ENCODE results near the gene RNU1-2.
"Not testable (repeated sequence)": the region's sequence is repeated elsewhere in the genome, so short reads cannot be mapped to it uniquely, and the experiment has no call there.

Gene RNU1-2

DNA sequence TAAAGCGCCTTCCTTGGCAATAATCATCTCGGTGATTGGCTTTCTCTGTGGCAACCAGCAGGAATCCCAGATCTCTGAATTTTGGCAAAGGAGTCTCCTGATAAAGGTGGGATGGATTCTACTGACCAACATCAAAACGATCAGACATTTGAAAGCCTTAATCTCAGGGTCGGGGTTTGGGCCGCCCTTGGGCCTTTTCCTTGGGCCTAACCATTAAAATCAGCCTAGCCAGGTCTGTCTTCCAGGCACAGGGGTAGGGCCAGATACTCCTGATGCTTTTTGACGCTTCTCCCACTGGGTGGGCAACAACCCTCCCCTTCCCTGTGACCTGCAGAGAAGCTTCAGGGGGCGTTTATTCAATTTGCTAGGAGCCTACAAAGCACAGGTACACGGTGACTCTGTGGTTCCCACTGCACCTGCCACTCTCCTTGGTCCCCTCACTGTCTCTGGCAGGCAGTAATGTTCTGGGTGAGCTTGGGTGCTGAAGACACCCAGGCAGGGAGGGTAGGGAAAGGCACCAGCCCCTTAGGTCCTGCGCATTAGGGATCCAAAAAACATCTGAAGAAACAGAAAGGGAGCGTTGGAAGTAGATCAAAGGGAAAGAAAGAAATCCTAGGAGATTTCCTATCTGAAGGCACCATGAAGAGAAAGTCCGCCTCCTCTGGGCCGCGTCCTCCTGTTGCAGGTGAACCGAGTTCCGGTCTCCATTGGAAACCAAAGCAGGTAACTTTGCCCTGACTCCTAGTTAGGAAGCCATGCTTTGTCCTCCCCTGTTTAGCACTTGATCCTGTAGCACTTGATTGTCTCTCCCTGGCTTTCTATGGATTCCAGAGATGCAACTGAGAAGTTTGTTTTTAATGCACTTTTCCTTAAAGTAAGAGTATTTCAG, 12.3 kb downstream of the RNU1-2 start:
- DNase-seq (ENCODE audit: low read depth, low spot score): no peak

DNA sequence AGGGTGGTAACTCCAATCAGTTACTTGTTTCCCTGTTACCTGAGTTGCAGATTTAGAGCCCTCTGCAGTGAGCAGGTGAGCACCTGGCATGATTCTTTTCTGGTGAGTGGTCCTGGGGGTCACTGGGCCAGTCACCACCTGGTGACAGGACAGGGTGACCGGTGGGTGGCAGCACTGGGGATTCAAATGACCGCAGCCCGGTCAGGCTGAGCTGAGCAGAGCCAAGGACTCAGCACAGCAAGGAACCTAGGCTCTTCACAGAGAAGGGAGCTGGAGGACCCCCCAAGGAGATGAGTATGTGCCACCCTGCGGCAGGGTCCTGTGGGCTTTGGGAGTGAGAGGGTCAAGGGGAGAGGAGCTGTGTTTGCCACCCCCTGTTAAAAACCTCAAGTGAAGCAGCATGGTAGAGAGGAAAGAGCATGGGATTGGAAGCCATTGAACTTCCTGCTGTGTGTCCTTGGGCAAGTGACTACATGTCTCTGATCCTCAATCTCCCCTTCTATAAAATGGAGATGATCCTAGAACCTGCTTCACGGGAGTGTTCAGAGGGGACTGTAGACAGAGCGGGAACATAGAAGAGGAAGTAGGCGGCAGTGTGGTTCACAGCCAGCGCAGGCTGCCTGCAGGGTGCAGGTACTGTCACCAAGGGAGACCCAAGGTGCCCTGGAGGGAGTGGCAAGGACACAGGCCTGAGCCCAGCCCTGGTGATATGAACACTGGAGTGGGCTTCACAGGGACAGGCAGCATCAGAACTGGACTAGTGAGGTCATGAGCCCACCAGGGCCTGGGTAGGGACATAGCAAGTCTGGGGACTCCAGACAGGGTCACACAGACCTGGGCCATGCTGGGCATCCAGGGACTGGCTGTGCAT, 16.3 kb downstream of the RNU1-2 start:
- DNase-seq (ENCODE audit: low read depth, low spot score): not testable (repeated sequence)

DNA sequence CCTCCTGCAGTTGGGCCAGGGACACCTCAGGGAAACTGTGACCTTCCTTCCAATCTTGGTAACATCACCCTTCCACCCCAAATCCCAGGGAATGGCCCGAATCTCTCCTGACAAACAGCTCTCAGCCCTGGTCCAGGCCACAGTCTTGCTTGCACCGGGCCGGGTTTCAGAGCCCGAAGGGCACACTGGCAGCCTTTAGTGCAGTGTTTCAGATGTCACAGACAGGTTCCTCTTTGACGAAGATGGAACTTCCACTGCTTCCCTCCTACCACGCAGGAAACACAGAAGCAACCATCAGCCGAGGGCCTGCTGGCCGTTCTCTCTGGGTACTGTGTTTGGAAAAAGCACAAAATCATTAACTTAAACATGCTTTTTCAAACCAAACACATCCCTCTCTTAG, 17.0 kb downstream of the RNU1-2 start:
- not testable (repeated sequence) for DNase-seq (ENCODE audit: low read depth, low spot score)

DNA sequence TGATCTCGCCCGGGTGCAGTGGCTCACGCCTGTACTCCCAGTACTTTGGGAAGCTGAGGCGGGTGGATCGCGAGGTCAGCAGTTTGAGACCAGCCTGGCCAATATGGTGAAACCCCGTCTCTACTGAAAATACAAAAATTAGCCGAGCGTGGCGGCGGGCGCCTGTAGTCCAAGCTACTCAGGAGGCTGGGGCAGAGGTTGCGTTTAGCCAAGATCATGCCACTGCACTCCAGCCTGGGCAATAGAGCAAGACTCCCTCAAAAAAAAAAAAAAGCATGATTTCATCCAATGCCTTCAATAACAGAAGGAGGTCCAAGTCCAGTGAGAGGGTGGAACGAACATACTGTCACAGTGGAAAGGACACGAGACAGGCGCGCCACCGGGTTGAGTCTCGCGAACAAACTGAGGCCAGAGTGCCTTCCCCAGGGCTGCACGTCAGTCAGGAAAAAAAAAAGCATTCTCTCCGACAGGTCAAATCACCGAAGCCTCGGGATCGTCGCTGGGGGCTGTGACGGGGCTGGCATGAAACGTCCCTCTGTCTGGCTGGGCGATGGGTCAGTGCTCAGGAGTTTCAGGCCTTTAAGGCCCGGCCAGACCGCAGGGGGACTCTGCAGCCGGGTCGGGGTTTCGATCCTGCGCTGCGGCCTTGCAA, 17.5 kb downstream of the RNU1-2 start:
- DNase-seq (ENCODE audit: low read depth, low spot score): no peak

DNA sequence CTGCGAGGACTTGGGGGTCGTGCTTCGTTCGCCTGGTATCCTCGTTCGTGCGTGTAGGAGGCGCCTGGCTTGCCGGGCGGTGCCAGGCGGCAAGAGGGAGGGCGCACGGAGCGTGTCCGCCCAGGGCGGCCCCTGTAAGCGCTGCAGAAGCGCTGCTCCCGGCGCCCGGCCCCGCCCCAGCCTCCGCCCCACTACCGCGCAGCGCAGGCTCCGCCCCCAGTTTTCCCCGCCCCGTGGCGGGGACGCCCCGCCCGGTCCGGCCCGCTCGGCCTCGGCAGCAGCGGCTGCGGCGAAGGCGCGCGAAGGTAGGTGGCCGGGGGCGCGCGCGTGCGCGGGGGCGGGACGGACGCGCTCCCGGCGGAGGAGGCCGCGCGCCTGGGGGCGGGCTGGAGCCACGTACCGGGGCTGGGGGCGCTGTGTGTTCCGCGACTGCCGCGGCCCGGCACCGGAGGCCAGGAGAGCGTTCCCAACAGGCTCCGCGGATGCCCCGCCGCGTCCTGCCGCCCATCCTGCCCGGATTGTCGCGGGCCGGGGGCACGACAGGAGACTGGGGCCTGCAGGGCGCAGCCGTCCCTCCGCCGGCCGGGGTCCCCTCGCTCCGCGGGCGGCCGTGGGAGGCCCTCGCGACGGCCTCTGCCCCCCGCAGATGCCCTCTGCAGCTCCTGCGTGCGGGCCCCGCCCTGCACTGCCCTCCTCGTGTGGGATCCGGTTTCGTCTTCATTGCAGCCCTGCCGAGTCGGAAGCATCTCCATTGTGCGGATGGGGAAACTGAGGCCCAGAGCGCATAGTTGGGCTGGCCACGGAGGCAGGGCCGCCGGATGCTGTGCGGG, 18.3 kb downstream of the RNU1-2 start:
- DNase-seq (ENCODE audit: low read depth, low spot score): peak; percentile 100

DNA sequence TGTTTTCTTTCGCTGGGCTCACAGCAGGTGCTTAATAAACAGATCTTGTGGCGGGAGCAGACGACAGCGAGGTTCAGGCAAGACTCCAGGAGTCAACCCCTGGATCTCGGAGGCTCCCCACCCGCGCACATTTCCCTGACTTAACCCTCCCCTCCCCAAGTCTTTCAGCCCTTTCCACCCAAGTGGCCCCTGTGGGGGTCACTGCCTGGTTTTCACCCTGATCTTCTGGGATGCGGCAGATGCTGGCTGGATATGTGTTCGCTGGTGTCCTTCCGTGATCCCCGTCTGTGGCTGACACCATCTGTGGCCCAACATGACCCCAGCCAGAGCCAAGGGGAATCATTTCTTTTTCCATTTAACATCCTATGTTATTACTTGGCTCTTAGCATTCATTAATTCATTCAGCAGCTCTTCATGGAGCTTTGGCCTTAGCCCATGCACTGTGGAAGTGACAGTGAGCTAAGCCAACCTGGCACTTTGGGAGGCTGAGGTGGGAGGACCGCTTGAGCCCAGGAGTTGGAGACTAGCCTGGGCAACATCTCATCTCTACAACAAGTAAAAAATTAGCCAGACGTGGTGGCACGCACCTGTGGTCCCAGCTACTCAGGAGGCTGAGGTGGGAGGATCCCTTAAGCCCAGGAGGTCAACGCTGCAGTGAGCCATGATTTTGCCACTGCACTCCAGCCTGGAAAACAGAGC, 19.3 kb downstream of the RNU1-2 start:
- not testable (repeated sequence) for DNase-seq (ENCODE audit: low read depth, low spot score)

DNA sequence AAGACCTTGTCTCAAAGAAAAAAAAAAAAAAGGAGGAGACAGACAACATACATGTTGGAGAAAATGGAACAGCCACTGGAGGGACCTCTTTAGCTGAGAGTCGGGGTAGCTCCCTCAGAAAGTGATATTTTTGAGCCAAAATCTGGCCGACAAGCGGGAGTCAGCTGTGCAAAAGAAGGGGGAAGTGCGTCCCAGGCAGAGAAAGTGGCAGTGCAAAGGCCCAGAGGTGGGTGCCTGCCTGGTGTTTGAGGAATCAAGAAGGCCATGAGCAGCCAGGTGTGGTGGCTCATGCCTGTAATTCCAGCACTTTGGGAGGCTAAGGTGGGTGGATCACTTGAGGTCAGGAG, 19.8 kb downstream of the RNU1-2 start:
- DNase-seq (ENCODE audit: low read depth, low spot score): no peak

DNA sequence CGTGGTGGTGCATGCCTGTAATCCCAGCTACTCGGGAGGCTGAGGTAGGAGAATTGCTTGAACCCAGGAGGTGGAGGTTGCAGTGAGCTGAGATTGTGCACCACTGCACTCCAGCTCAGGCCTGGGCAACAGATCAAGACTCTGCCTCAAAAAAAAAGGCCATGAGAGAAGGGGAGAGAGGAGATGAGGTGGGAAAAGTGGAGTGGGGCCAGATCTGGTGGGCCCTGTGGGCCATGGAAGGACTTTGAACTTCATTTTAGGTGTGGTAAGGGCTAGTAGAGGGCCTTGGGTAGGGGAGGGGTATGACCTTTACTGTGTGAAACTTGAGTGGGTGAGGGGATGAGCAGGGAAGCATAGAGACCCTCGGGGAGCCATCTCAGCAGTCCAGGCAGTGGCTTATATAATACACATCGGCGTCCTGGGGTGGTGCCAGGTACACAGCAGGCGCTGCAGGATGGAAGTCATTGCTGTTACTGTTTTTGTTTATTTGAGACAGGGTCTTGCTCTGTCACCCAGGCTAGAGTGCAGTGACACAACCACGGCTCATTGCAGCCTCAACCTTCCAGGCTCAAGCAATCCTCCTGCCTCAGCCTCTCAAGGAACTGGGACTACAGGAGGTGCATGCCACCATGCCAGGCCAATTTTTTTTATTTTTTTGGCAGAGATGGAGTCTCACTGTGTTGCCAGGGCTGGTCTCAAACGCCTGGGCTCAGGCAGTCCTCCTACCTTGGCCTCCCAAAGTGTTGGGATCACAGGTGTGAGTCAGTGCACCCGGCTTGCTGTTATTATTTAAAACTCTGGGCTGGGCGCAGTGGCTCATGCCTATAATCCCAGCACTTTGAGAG, 20.5 kb downstream of the RNU1-2 start:
- not testable (repeated sequence) for DNase-seq (ENCODE audit: low read depth, low spot score)

DNA sequence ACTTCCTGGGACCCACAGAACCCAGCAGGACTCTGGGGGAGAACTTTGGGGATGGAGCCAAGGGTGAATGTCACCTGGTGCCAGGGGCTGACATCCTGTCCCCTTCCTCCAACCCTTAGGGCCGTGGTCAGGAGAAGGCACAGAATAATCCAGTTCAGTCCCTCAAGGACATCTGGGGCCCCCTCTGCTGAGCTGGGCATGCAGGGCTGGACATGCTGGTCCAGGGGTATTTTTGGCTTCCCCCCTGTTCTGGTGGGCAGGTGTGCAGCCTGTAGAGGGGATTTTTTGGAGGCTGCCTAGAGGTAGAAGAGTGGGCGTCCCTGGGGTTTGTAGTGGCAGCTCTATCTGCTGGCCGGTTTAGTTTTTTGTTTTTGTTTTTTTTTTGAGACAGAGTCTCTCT, 22.6 kb downstream of the RNU1-2 start:
- no peak for DNase-seq (ENCODE audit: low read depth, low spot score)

DNA sequence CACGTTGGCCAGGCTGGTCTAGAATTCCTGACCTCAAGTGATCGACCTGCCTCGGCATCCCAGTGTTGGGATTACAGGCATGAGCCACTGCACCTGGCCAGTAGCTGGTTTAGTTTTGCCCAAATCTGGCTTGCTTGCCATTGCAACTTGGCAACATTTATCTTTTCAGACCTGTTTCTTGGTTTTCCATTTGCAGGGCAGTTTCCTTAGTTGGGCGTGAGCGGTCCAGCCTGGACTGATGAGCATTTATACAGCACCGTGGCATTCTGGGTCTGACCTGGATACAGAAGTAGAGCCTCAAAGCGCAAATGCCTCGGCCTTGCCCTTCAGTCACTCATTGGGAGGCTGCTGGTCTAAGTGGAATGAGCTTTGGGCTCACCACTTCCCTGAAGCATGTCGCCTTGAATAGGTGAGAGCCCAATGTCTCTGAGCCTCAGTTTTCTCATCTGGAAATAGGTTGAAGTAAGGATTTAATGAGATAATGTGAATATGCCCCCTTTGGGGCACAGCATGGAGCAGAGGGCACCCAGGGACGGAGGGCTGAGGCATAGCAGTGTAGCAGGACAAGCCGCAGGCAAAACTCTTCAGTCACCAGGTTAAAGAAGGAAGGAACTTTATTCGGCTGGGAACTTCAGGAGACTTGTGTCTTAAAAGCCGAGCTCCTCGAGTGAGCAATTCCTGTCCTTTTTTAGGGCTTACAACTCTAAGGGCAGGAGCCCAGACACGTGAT, 23.3 kb downstream of the RNU1-2 start:
- DNase-seq (ENCODE audit: low read depth, low spot score): not testable (repeated sequence)

DNA sequence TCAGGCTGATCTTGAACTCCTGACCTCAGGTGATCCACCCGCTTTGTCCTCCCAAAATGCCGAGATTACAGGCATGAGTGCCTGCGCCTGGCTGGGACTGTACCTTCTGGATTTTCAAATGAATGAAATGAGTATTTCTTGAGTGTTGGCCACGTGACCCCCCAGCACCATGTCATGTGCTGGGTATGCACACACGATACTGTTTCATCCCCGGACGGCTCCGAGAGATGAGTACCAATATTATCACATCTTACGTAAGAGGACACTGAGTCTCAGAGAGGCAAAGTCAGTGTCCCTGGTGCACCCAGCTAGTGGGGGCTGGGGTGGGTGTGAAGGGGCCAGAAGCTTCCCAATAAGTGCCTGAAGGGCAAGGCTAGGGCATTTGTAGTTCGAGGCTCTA, 25.2 kb downstream of the RNU1-2 start:
- no peak for DNase-seq (ENCODE audit: low read depth, low spot score)

DNA sequence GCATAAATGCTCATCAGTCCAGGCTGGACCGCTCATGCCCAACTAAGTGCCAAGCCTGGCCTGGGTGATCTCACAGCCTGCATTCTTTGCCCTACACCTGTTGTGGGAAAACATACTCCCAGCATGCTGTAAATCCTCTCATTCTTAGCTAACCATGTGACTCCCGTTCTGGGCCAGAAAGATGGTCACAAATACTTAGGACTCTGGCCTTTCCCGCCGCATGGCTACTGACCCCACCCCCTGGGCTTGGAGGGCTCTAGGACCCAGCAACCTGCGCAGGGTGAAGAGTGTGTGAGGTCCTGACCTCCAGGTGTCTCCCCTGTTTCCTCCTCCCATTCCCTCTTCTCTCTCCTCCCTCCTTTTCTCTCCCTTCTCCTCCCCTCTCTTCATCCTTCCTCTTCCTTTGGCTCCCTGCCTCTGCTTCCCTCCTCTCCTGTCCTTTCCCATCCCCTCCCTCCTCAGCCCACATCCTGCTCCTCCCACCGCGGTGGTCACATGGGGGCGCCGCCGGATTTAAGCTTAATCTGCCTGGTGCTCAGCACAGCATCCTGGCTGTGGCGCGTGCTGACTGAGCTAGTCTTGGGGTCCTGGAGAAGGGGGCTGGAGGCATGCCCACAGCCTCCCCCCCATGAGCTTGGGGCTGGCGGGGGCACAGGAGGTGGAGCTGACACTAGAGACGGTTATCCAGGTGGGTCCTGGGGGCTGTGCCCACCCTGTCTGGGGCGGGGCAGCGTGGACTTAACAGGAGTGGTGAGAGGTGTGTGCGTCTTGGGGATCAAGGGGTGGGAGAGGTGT, 25.8 kb downstream of the RNU1-2 start, which contains the start of gene CROCC:
TSS of gene CROCC (plus strand) at position 541 of the 795 bp plus-strand sequence. CDS start at position 629, 88 bp downstream.
- peak; percentile 76 for DNase-seq (ENCODE audit: low read depth, low spot score)

DNA sequence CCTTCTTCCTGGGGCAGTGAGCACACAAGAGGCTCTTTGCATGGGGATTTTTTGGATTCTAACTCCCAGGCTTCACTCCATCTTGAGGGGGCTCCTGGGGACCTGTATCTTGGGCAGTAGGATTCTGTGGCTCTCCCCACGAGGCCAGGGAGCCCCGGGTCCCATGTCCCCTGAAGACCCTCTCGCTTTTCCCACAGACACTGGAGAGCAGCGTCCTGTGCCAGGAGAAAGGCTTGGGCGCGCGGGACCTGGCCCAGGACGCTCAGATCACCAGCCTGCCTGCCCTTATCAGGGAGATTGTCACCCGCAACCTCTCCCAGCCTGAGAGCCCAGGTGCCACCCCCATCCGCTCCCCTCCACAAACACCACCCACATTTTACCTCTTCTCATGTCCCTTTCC, 26.7 kb downstream of the RNU1-2 start:
- DNase-seq (ENCODE audit: low read depth, low spot score): no peak

DNA sequence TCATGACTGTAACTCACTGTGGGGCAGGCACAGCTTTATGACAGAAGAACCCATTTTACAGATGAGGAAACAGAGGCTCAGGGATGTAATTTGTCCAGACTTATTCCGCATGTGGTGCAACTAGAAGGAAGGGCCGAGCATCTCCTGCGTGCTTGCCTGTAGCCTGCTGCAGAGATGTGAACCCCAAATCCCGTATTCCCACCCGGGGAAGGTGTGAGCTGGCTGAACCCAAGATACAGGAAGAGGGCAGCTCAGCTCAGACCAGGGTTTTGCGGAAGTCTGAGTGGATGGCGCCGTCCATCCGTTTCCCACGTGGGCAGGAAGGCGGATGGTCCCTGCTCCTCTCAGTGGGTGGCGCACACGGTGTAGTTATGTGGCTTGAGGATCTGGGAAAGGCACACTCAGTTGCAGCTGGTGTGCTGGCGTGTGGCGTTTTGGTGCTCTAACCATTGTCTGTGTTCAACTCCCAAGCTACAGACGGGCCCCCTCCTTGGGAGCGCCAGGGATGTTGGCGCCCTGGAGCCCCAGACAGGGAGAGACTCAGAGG, 27.2 kb downstream of the RNU1-2 start:
- no peak for DNase-seq (ENCODE audit: low read depth, low spot score)

DNA sequence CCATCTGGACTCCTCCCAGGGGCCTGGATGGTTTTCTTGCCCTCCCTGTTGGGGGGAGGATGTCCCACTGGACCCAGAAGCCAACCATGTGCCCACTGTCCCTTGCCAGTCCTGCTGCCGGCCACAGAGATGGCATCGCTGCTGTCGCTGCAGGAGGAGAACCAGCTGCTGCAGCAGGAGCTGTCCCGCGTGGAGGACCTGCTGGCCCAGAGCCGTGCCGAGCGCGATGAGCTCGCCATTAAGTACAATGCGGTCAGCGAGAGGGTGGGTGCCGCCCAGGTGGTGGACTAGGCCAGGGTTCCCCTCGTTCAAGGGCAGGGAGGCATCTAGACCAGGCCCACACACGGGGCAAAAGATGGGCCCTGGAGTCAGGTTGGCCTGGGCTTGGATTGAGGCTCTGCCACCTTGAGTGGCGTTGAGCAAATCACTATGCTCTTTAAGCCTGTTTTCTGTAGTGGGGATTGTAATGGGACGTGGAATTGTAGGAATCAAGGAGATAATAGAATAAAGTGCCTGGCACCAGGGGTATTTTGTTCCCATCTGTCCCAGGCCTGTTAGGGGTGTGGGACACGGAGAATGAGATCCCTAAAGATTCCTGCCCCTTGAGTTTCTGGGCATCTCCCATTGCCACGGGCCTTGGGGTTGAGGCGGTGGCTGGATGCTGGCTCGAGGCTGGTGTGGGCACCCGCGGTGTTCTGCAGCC, 28.6 kb downstream of the RNU1-2 start:
- no peak for DNase-seq (ENCODE audit: low read depth, low spot score)

DNA sequence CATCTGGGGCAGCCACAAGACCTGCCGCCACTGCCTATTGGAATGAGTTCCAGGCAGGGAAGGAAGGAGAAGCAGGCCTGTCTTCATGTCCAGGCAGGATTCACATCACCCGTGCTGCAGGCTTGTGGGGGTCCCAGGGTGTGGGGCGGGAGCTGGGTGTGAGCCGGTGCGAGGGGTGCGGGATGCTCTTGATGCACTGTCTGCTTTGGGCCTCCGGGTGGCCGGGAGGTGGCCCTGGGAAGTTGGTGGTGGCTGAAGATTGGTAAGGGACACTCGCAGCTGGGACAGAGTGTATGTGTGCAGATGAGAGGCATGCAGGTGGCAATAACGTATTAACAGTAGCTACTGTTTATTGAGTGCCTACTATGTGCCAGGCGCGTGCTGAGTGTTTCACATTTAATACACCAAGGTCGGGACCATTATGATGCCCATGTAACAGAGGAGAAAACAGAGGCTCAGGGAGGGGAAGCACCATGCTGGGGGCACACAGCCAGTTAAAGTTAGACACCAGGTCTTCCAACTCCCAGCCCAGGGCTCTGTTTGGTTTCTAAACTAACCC, 29.2 kb downstream of the RNU1-2 start:
- DNase-seq (ENCODE audit: low read depth, low spot score): no peak

All from astrocyte of the hippocampus (primary cell).